Osteoblast (primary cell): Measurements from ENCODE around the gene ANO10. TPM values are rescaled to one million over a fixed set of nuclear protein-coding genes. Genes with fewer than 3 reads are reported as not detected.

Experiments
- DNase-seq: peaks from one replicate; pipeline ENCODE4 v3.0.0; 2011; ENCODE audit warnings: low spot score, mixed read lengths; ENCODE audit not compliant: insufficient read length; ENCODE audit errors: missing footprints
- H2AFZ ChIP-seq: 2 replicates; pipeline ENCODE4 v1.6.0; 2011; ENCODE audit warnings: mild to moderate bottlenecking, low read length
- H3K27ac ChIP-seq: 2 replicates; pipeline ENCODE4 v1.5.1; 2011; ENCODE audit warnings: mild to moderate bottlenecking, low read depth, low read length, moderate library complexity
- H3K27me3 ChIP-seq: 2 replicates; pipeline ENCODE4 v1.6.0; 2012; ENCODE audit warnings: mild to moderate bottlenecking, control low read depth, inconsistent platforms, low read length, moderate library complexity; ENCODE audit not compliant: insufficient read depth
- H3K36me3 ChIP-seq: 2 replicates; pipeline ENCODE4 v1.5.1; 2011; ENCODE audit warnings: mild to moderate bottlenecking, low read length, control low read depth, moderate library complexity; ENCODE audit not compliant: insufficient read depth
- H3K4me1 ChIP-seq: 2 replicates; pipeline ENCODE4 v1.5.1; 2011; ENCODE audit warnings: mild to moderate bottlenecking, low read length, control low read depth, moderate library complexity; ENCODE audit not compliant: insufficient read depth
- H3K4me2 ChIP-seq: 2 replicates; pipeline ENCODE4 v1.6.0; 2011; ENCODE audit warnings: mild to moderate bottlenecking, low read length; ENCODE audit not compliant: insufficient read depth
- H3K4me3 ChIP-seq: fragments of 200-600 bp; sonication (generic); 3 replicates; pipeline ENCODE4 v1.5.1; 2012; ENCODE audit warnings: mild to moderate bottlenecking, low read length, inconsistent platforms; ENCODE audit not compliant: insufficient read depth
- H3K79me2 ChIP-seq: 2 replicates; pipeline ENCODE4 v1.6.0; 2012; ENCODE audit warnings: mild to moderate bottlenecking, low read length, control low read depth, inconsistent platforms; ENCODE audit not compliant: insufficient read depth
- H3K9me3 ChIP-seq: 2 replicates; pipeline ENCODE4 v1.5.1; 2011; ENCODE audit warnings: low read depth, low read length, control low read depth
- H4K20me1 ChIP-seq: 2 replicates; pipeline ENCODE4 v1.6.0; 2012; ENCODE audit warnings: mild to moderate bottlenecking, low read length, control low read depth; ENCODE audit not compliant: insufficient read depth
- CTCF ChIP-seq: IDR thresholded peaks from 2 replicates; pipeline ENCODE4 v1.5.1; 2011; ENCODE audit warnings: mild to moderate bottlenecking, low read depth, low read length, moderate library complexity; ENCODE audit errors: extremely low read depth
- total RNA-seq: library from RNA; depleted of rRNA; stranded (reverse); fragments of >200 nt; gene quantifications from 2 replicates; pipeline ENCODE4 v1.2.3, GENCODE V29; 2012

ANO10 gene
- total RNA-seq, 1 donor: 55.7 TPM

- no peaks in the 10 kb centered on the region for H3K9me3 ChIP-seq
- H2AFZ ChIP-seq: no peak overlapping the region
- no peaks in the 10 kb centered on the region for H3K27me3 ChIP-seq
- no peak overlapping the region for H3K4me3 ChIP-seq
- H3K4me1 ChIP-seq: no peaks in the 10 kb centered on the region
- H4K20me1 ChIP-seq: peaks cover 2% of the 10 kb centered on the region
- DNase-seq: peak; percentile 47
- no peak overlapping the region for H3K4me2 ChIP-seq
- H3K79me2 ChIP-seq: no peaks in the 10 kb centered on the region
- H3K27ac ChIP-seq: no peak overlapping the region
- no peaks in the 10 kb centered on the region for H3K36me3 ChIP-seq
- TF ChIP-seq CTCF: no peak
Observed at GRCh38 chr3:43365601-43366305, 256.1 kb downstream of the ANO10 start.

GRCh38 chr3:43364926-43365325, 256.9 kb downstream of the ANO10 start:
- Histone ChIP-seq H4K20me1 (peaks cover 2% of the 10 kb centered on the region), H3K36me3 (no peaks in the 10 kb centered on the region), H3K9me3 (no peaks in the 10 kb centered on the region), H3K27ac (no peak overlapping the region), H2AFZ (no peak overlapping the region), H3K4me2 (no peak overlapping the region), H3K27me3 (no peaks in the 10 kb centered on the region), H3K4me1 (no peaks in the 10 kb centered on the region), H3K4me3 (no peak overlapping the region), H3K79me2 (no peaks in the 10 kb centered on the region)
- peak; percentile 50 for DNase-seq
- TF ChIP-seq CTCF: no peak

GRCh38 chr3:43364494-43364893, 257.3 kb downstream of the ANO10 start:
- no peaks in the 10 kb centered on the region for H3K36me3 ChIP-seq
- H3K9me3 ChIP-seq: no peaks in the 10 kb centered on the region
- peaks cover under 1% of the 10 kb centered on the region for H4K20me1 ChIP-seq
- H3K27me3 ChIP-seq: no peaks in the 10 kb centered on the region
- H3K4me1 ChIP-seq: no peaks in the 10 kb centered on the region
- no peak overlapping the region for H3K4me2 ChIP-seq
- no peak for DNase-seq
- no peaks in the 10 kb centered on the region for H3K79me2 ChIP-seq
- no peak overlapping the region for H3K27ac ChIP-seq
- H3K4me3 ChIP-seq: no peak overlapping the region
- no peak overlapping the region for H2AFZ ChIP-seq
- no peak for TF ChIP-seq CTCF

- no peaks in the 10 kb centered on the region for H4K20me1 ChIP-seq
- H3K9me3 ChIP-seq: no peaks in the 10 kb centered on the region
- TF ChIP-seq CTCF: no peak
- no peaks in the 10 kb centered on the region for H3K36me3 ChIP-seq
- no peaks in the 10 kb centered on the region for H3K4me1 ChIP-seq
- H3K27me3 ChIP-seq: no peaks in the 10 kb centered on the region
- no peak overlapping the region for H3K4me3 ChIP-seq
- no peak overlapping the region for H3K4me2 ChIP-seq
- H2AFZ ChIP-seq: no peak overlapping the region
- no peak overlapping the region for H3K27ac ChIP-seq
- DNase-seq: peak; percentile 50
- no peaks in the 10 kb centered on the region for H3K79me2 ChIP-seq
Observed at GRCh38 chr3:43363621-43364266, 258.1 kb downstream of the ANO10 start.
